HepG2 (cell line): Measurements from ENCODE around the gene AIDA. TPM values are rescaled to one million over a fixed set of nuclear protein-coding genes. Genes with fewer than 3 reads are reported as not detected.

Experiments used
- ARID2 ChIP-seq: sonication (generic); formaldehyde crosslinking; IDR thresholded peaks from 2 replicates; pipeline ENCODE4 v1.8.1; 2022; ENCODE audit warnings: mild to moderate bottlenecking, missing genetic modification reagents, borderline replicate concordance
- ASH2L ChIP-seq: fragments of 300-600, 200-600 bp; sonication (generic); IDR thresholded peaks from 2 replicates; pipeline ENCODE4 v1.7.0; 2017; ENCODE audit warnings: low read depth, mild to moderate bottlenecking, moderate library complexity, mixed read lengths, low read length; ENCODE audit not compliant: insufficient read length
- ATF7 ChIP-seq, 2 experiments: fragments of 450-650 bp in 1 of 2; sonication (generic) in 1 of 2; formaldehyde crosslinking in 1 of 2; IDR thresholded peaks; 2 replicates each; pipeline versions ENCODE4 v1.4.0 to v1.6.1; 2016 to 2020; ENCODE audit warnings: antibody characterized with exemption in 1 of 2, mild to moderate bottlenecking in 1 of 2, missing genetic modification reagents in 1 of 2
- GABPB1 ChIP-seq: IDR thresholded peaks from 2 replicates; pipeline ENCODE4 v1.6.1; 2016; ENCODE audit warnings: mild to moderate bottlenecking, missing genetic modification reagents, moderate library complexity, missing compliant biosample characterization
- JUNB ChIP-seq: sonication (generic); formaldehyde crosslinking; IDR thresholded peaks from 2 replicates; pipeline ENCODE4 v1.8.0; 2022; ENCODE audit warnings: missing genetic modification reagents, mild to moderate bottlenecking, borderline replicate concordance
- NFATC3 ChIP-seq: sonication (generic); formaldehyde crosslinking; IDR thresholded peaks from 2 replicates; pipeline ENCODE4 v1.5.1; 2020; ENCODE audit warnings: mild to moderate bottlenecking, missing genetic modification reagents
- NFRKB ChIP-seq: fragments of 450-650 bp; IDR thresholded peaks from 2 replicates; pipeline ENCODE4 v1.6.1; 2017
- RAD21 ChIP-seq: fragments of 450-650 bp; formaldehyde crosslinking; IDR thresholded peaks from 2 replicates; pipeline ENCODE4 v1.5.0; 2020; ENCODE audit warnings: mild to moderate bottlenecking
- SMARCC2 ChIP-seq: fragments of 450-650 bp; IDR thresholded peaks from 2 replicates; pipeline ENCODE4 v1.6.1; 2017; ENCODE audit warnings: antibody characterized with exemption, mild to moderate bottlenecking
- SP1 ChIP-seq, 2 experiments: fragments of 450-650 bp in 1 of 2; sonication (generic) in 1 of 2; formaldehyde crosslinking in 1 of 2; IDR thresholded peaks; 2 replicates each; pipeline versions ENCODE4 v1.4.0 to v1.6.1; 2016 to 2020; ENCODE audit warnings: missing genetic modification reagents in 1 of 2
- THAP11 ChIP-seq: IDR thresholded peaks from 2 replicates; pipeline ENCODE4 v1.6.1; 2016; ENCODE audit warnings: missing biosample characterization, missing genetic modification reagents
- ZFP1 ChIP-seq: IDR thresholded peaks from 2 replicates; pipeline ENCODE4 v1.6.1; 2016
- ZFY ChIP-seq: sonication (generic); formaldehyde crosslinking; IDR thresholded peaks from 2 replicates; pipeline ENCODE4 v1.4.0; 2020; ENCODE audit warnings: missing genetic modification reagents
- ZKSCAN5 ChIP-seq: sonication (generic); formaldehyde crosslinking; IDR thresholded peaks from 2 replicates; pipeline ENCODE4 v1.5.1; 2020; ENCODE audit warnings: mild to moderate bottlenecking, missing genetic modification reagents
- ZMAT3 ChIP-seq: sonication (generic); formaldehyde crosslinking; conservative IDR thresholded peaks from 2 replicates; pipeline ENCODE4 v1.7.0; 2021; ENCODE audit warnings: missing genetic modification reagents
- ZNF274 ChIP-seq: sonication (generic); formaldehyde crosslinking; IDR thresholded peaks from 2 replicates; pipeline ENCODE4 v1.5.1; 2020; ENCODE audit warnings: mild to moderate bottlenecking, missing genetic modification reagents
- ZNF337 ChIP-seq: sonication (generic); formaldehyde crosslinking; IDR thresholded peaks from 2 replicates; pipeline ENCODE4 v1.5.1; 2020; ENCODE audit warnings: missing genetic modification reagents, low read depth, mild to moderate bottlenecking, borderline replicate concordance
- ZNF562 ChIP-seq: sonication (generic); formaldehyde crosslinking; IDR thresholded peaks from 2 replicates; pipeline ENCODE4 v1.8.0; 2022; ENCODE audit warnings: missing genetic modification reagents, borderline replicate concordance
- ZSCAN31 ChIP-seq: sonication (generic); formaldehyde crosslinking; IDR thresholded peaks from 2 replicates; pipeline ENCODE4 v1.5.0; 2020; ENCODE audit warnings: low read depth, mild to moderate bottlenecking, missing genetic modification reagents
- polyA plus RNA-seq, 8 experiments: library from polyadenylated mRNA; depleted of rRNA in 3 of 8; stranded (reverse) in 7 of 8; unstranded in 1 of 8; fragments of >200 nt; fragmentation: Illumina TruSeq in 4 of 8; extraction: Trizol in 4 of 8; gene quantifications; 2 replicates each; pipeline versions ENCODE4 v1.2.1 to v1.2.3, GENCODE V29; 2011 to 2016; ENCODE audit warnings: low read depth in 4 of 8, missing spikeins in 1 of 8, mixed read lengths in 1 of 8; ENCODE audit not compliant: insufficient read depth in 1 of 8
- total RNA-seq, 5 experiments: library from RNA; depleted of rRNA; stranded (reverse); fragments of >200 nt; fragmentation: Illumina TruSeq; extraction: Trizol; gene quantifications; 2 replicates each; pipeline ENCODE4 v1.2.3, GENCODE V29; 2016; ENCODE audit warnings: low read depth in 1 of 5
- TF ChIP-seq, protein P1 (sequence below): sonication (generic); formaldehyde crosslinking; IDR thresholded peaks from 2 replicates; pipeline ENCODE4 v1.8.0; 2023; ENCODE audit warnings: mild to moderate bottlenecking, missing genetic modification reagents
- TF ChIP-seq, protein P2 (sequence below): IDR thresholded peaks from 2 replicates; pipeline ENCODE4 v1.6.1; 2016; ENCODE audit warnings: missing biosample characterization, missing genetic modification reagents, low read depth
- TF ChIP-seq, protein P3 (sequence below): sonication (generic); formaldehyde crosslinking; IDR thresholded peaks from 2 replicates; pipeline ENCODE4 v1.5.1; 2020; ENCODE audit warnings: missing genetic modification reagents, mild to moderate bottlenecking, borderline replicate concordance
- TF ChIP-seq, protein P4 (sequence below): IDR thresholded peaks from 2 replicates; pipeline ENCODE4 v1.6.1; 2016; ENCODE audit warnings: missing compliant biosample characterization, missing genetic modification reagents, borderline replicate concordance
- TF ChIP-seq, protein P5 (sequence below): IDR thresholded peaks from 2 replicates; pipeline ENCODE4 v1.6.1; 2012; ENCODE audit warnings: inconsistent platforms

Gene AIDA
- total and polyA plus RNA-seq, 2 of the 13 experiments (the other 11 are each of a cell fraction or from before 2014, with no cell fraction given): 17.5 to 35.4 TPM

DNA sequence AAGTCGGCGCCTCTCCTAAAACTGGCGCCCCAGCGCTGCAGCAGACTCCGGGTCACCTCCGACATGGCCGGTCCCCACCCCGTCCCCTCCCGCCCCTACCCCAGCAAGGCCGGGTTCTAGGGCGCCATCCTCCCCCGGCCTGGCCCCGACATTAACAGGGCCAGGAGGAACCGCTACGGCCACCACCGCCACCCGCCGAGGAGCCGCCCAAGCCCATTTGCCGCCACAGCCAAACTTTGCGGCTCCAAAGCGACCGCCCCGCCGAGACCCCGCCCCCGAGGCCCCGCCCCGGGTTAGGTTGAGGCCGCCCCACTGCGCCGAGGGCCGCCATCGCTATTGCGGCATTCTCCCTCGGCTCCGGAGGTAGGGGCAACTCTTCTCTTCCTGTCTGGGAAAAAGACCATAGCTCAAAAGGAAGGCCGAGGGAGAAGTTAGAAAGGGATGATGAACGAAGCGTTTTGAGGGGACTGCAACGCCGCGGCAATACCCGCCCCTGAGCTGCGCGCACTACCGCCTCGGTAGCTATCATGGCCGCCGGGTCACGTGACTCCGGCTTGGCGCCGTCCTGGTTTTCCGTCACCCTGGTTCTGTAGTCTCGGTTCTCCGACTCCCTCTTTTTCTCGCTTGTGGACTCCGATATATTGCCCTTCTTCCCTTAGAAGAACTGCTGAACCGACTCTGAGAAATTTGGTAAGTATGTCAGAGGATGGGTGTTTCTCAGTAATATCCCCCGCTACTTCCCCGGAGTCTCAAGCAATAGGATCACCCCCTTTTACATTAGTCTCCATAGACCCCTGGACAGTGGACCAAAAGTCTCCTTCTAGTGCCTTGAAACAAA, at the start of gene AIDA, which contains the start of gene BROX (continued):
- TF ChIP-seq, protein P1, sequence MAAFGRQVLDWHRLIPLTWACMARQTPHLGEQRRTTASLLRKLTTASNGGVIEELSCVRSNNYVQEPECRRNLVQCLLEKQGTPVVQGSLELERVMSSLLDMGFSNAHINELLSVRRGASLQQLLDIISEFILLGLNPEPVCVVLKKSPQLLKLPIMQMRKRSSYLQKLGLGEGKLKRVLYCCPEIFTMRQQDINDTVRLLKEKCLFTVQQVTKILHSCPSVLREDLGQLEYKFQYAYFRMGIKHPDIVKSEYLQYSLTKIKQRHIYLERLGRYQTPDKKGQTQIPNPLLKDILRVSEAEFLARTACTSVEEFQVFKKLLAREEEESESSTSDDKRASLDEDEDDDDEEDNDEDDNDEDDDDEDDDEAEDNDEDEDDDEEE (CRISPR knock-in tag): 0 out of 2 replicates have a peak, but pooled peaks have one; percentile 15
- TF ChIP-seq ZSCAN31 (CRISPR knock-in tag) (no peak; the same call in 1 of the 2 replicates), SMARCC2 (no peak), RAD21 (CRISPR knock-in tag) (peak; percentile 30; the same call in 1 of the 2 replicates), NFRKB (peak; percentile 34; the same call in 1 of the 2 replicates), SP1 (IDR thresholded peaks at IDR 0.05) (no peak), SP1 (CRISPR knock-in tag; IDR thresholded peaks at IDR 0.05) (peak; percentile 61; the same call in 1 of the 2 replicates), ZKSCAN5 (CRISPR knock-in tag) (no peak), NFATC3 (CRISPR knock-in tag) (no peak), ASH2L (peak; percentile 80), ZFP1 (CRISPR knock-in tag) (no peak), ATF7 (IDR thresholded peaks at IDR 0.05) (no peak), ATF7 (CRISPR knock-in tag; IDR thresholded peaks at IDR 0.05) (no peak), ZNF337 (CRISPR knock-in tag) (peak; percentile 64; the same call in 1 of the 2 replicates), ZNF562 (no peak), ZNF274 (0 out of 2 replicates have a peak, but pooled peaks have one; percentile 17), JUNB (no peak), ARID2 (CRISPR knock-in tag) (no peak), THAP11 (CRISPR knock-in tag) (peak; percentile 63; the same call in 1 of the 2 replicates), ZMAT3 (CRISPR knock-in tag) (no peak), GABPB1 (CRISPR knock-in tag) (peak; percentile 79), ZFY (CRISPR knock-in tag) (0 out of 2 replicates have a peak, but pooled peaks have one; percentile 23)
- TF ChIP-seq, protein P2, sequence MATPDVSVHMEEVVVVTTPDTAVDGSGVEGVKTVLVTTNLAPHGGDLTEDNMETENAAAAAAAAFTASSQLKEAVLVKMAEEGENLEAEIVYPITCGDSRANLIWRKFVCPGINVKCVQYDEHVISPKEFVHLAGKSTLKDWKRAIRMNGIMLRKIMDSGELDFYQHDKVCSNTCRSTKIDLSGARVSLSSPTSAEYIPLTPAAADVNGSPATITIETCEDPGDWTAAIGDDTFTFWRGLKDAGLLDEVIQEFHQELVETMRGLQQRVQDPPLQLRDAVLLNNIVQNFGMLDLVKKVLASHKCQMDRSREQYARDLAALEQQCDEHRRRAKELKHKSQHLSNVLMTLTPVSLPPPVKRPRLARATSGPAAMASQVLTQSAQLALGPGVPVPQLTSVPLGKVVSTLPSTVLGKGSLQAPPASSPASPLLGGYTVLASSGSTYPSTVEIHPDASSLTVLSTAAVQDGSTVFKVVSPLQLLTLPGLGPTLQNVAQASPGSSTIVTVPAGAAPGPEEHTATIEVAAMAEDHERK (CRISPR knock-in tag): no peak
- TF ChIP-seq, protein P3, sequence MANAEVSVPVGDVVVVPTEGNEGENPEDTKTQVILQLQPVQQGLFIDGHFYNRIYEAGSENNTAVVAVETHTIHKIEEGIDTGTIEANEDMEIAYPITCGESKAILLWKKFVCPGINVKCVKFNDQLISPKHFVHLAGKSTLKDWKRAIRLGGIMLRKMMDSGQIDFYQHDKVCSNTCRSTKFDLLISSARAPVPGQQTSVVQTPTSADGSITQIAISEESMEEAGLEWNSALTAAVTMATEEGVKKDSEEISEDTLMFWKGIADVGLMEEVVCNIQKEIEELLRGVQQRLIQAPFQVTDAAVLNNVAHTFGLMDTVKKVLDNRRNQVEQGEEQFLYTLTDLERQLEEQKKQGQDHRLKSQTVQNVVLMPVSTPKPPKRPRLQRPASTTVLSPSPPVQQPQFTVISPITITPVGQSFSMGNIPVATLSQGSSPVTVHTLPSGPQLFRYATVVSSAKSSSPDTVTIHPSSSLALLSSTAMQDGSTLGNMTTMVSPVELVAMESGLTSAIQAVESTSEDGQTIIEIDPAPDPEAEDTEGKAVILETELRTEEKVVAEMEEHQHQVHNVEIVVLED (CRISPR knock-in tag): peak; percentile 63; the same call in 1 of the 2 replicates
- TF ChIP-seq, protein P4, sequence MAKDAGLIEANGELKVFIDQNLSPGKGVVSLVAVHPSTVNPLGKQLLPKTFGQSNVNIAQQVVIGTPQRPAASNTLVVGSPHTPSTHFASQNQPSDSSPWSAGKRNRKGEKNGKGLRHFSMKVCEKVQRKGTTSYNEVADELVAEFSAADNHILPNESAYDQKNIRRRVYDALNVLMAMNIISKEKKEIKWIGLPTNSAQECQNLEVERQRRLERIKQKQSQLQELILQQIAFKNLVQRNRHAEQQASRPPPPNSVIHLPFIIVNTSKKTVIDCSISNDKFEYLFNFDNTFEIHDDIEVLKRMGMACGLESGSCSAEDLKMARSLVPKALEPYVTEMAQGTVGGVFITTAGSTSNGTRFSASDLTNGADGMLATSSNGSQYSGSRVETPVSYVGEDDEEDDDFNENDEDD (CRISPR knock-in tag): peak; percentile 62; the same call in 1 of the 2 replicates
- TF ChIP-seq, protein P5, sequence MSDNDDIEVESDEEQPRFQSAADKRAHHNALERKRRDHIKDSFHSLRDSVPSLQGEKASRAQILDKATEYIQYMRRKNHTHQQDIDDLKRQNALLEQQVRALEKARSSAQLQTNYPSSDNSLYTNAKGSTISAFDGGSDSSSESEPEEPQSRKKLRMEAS: peak; percentile 54; the same call in 1 of the 2 replicates
